Endodermal cell (in vitro differentiated cells): ENCODE data around the gene CCR1. TPM values are rescaled to one million over a fixed set of nuclear protein-coding genes. Genes with fewer than 3 reads are reported as not detected.

Experiments used
- DNase-seq: peaks from one replicate; pipeline ENCODE4 v3.0.0-alpha.2; 2017
- H3K27ac ChIP-seq: 2 replicates; pipeline ENCODE4 v1.5.1; 2013; ENCODE audit warnings: mild to moderate bottlenecking, low read depth, low read length, moderate library complexity
- H3K27me3 ChIP-seq: 2 replicates; pipeline ENCODE4 v1.6.1; 2013; ENCODE audit warnings: mild to moderate bottlenecking, low read length, moderate library complexity; ENCODE audit not compliant: insufficient read depth, control insufficient read depth, poor library complexity, severe bottlenecking
- H3K36me3 ChIP-seq: 2 replicates; pipeline ENCODE4 v1.7.0; 2013; ENCODE audit warnings: mild to moderate bottlenecking, low read length, moderate library complexity; ENCODE audit not compliant: control insufficient read depth, insufficient read depth
- H3K4me1 ChIP-seq: one replicate; pipeline ENCODE4 v1.7.0; 2013; ENCODE audit warnings: low read length; ENCODE audit not compliant: control insufficient read depth, insufficient read depth
- H3K4me3 ChIP-seq: 2 replicates; pipeline ENCODE4 v1.5.1; 2013; ENCODE audit warnings: mild to moderate bottlenecking, low read length, moderate library complexity
- H3K9ac ChIP-seq: 2 replicates; pipeline ENCODE4 v1.6.1; 2013; ENCODE audit warnings: mild to moderate bottlenecking, low read length, moderate library complexity; ENCODE audit not compliant: poor library complexity, severe bottlenecking; ENCODE audit errors: extremely low read depth
- H3K9me3 ChIP-seq: 2 replicates; pipeline ENCODE4 v1.6.1; 2013; ENCODE audit warnings: mild to moderate bottlenecking, low read length, moderate library complexity; ENCODE audit not compliant: control insufficient read depth
- H3K27ac Mint-ChIP-seq: 2 replicates; pipeline ENCODE4 v1.8.0; 2020; ENCODE audit warnings: mixed read lengths
- H3K27me3 Mint-ChIP-seq: 2 replicates; pipeline ENCODE4 v1.8.0; 2021; ENCODE audit warnings: mild to moderate bottlenecking, mixed read lengths; ENCODE audit not compliant: insufficient read depth
- H3K36me3 Mint-ChIP-seq: 2 replicates; pipeline ENCODE4 v1.8.0; 2020; ENCODE audit warnings: low read depth, mixed read lengths
- H3K4me1 Mint-ChIP-seq: 2 replicates; pipeline ENCODE4 v1.8.0; 2020; ENCODE audit warnings: mixed read lengths
- H3K4me3 Mint-ChIP-seq: 2 replicates; pipeline ENCODE4 v1.8.0; 2020; ENCODE audit warnings: mild to moderate bottlenecking, moderate library complexity, mixed read lengths
- H3K9me3 Mint-ChIP-seq: 2 replicates; pipeline ENCODE4 v1.8.0; 2020; ENCODE audit warnings: mild to moderate bottlenecking, mixed read lengths
- CTCF ChIP-seq: fragments of 200-600 bp; sonication (generic); conservative IDR thresholded peaks from 2 replicates; pipeline ENCODE4 v1.5.0; 2021; ENCODE audit warnings: antibody characterized with exemption, mild to moderate bottlenecking
- WGBS, 2 experiments: methylation state at CpG; one replicate each; pipeline versions ENCODE4 v1.1.5 to v1.1.7; 2013; ENCODE audit warnings: missing lambda C conversion rate in 2 of 2, mixed read lengths in 1 of 2; ENCODE audit not compliant: insufficient coverage in 1 of 2, insufficient read length in 1 of 2; 5-methylcytosine and 5-hydroxymethylcytosine counted together
- total RNA-seq, 2 donors: library from RNA; stranded (reverse); fragmentation: NEBNext Ultra II Directional in 1 of 2; extraction: Animal tissue kit (Norgen Biotek cat#: 25700) in 1 of 2; gene quantifications; 2 replicates in 1 of 2; 3 replicates in 1 of 2; pipeline ENCODE4 v1.2.1, GENCODE V29; 2021

CCR1 gene
- total RNA-seq, 2 donors from 2014 or later: 0.11 TPM; not detected in 1

- DNase-seq: no peak
- WGBS, 2 experiments: 94 to 100% methylated on average over 3 to 5 of the region's 5 CpGs
- Mint-ChIP-seq H3K4me3 (no peak overlapping the region), H3K36me3 (no peaks in the 10 kb centered on the region), H3K4me1 (no peaks in the 10 kb centered on the region), H3K9me3 (no peaks in the 10 kb centered on the region), H3K27me3 (no peaks in the 10 kb centered on the region), H3K27ac (no peak overlapping the region)
- Histone ChIP-seq H3K4me3 (no peak overlapping the region), H3K36me3 (no peaks in the 10 kb centered on the region), H3K27ac (no peak overlapping the region), H3K27me3 (no peaks in the 10 kb centered on the region), H3K9me3 (no peaks in the 10 kb centered on the region), H3K9ac (no peak overlapping the region), H3K4me1 (no peaks in the 10 kb centered on the region)
- no peak for TF ChIP-seq CTCF
These were observed 20.4 kb upstream of the CCR1 start for GRCh38 chr3:46228260-46229242.

DNA sequence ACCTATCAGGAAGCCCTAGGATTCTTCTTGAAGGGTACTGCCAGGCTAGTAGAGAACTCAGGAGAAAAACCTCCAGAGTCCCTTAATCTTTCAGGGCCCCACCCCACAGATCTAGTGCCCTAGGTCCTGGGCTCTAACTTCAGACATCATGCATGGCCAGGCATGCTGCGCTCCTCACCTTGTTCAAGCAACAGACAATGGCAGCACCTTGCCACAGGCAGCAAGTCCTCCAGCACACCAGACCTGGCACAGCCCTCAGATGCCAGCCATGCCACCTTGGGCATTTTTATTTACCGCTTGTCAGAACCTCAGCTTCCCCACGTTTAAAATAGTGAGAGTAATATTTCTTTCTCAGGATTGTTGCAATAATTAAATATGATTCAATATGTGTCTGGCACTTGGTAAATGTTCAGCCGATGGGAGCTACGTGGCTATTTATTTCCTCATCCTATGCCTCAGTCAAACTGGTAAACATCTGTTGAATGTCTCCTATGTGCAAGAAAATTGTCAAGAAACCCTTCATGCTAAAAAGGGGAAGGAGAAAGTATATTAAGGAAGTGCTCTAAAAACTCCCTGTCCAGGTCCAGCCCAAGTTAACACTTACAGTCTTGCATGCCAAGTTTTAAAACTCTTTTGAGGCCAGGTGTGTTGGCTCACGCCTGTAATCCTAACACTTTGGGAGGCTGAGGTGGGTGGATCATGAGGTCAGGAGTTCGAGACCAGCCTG, 14.5 kb upstream of the CCR1 start:
- no peaks in the 10 kb centered on the region for H3K4me1 ChIP-seq
- no peak overlapping the region for H3K9ac ChIP-seq
- WGBS, 2 experiments: 90 to 92% methylated on average over 2 to 7 of the region's 7 CpGs
- no peak overlapping the region for H3K4me3 ChIP-seq
- Mint-ChIP-seq H3K27ac (no peak overlapping the region), H3K36me3 (no peaks in the 10 kb centered on the region), H3K9me3 (peaks cover 13% of the 10 kb centered on the region), H3K4me3 (no peak overlapping the region), H3K4me1 (no peaks in the 10 kb centered on the region), H3K27me3 (peaks cover 2% of the 10 kb centered on the region)
- no peak for DNase-seq
- H3K9me3 ChIP-seq: no peaks in the 10 kb centered on the region
- no peak overlapping the region for H3K27ac ChIP-seq
- H3K27me3 ChIP-seq: no peaks in the 10 kb centered on the region
- no peaks in the 10 kb centered on the region for H3K36me3 ChIP-seq
- no peak for TF ChIP-seq CTCF

DNA sequence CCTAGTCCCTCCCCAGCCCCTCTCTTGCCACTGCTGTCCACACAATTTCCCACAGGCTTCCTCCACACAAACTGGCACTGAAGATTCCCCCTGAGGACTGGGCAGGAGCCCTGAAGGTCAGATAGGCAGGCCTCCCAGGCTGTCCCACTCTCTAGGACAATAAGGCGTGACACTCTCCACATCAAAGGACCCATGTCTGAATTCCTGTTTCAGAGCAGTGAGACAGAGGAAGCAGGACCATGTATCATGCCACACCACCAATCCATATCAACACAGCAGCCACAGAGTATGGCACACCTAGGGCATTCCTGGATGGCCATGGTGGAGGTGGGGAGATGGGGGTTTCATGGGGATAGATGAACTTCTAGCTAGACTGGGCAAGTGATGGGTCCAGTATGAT, 13.8 kb upstream of the CCR1 start:
- Histone ChIP-seq H3K36me3 (no peaks in the 10 kb centered on the region), H3K27me3 (no peaks in the 10 kb centered on the region), H3K4me3 (no peak overlapping the region), H3K9ac (no peak overlapping the region), H3K27ac (no peak overlapping the region), H3K9me3 (no peaks in the 10 kb centered on the region), H3K4me1 (no peaks in the 10 kb centered on the region)
- DNase-seq: no peak
- Mint-ChIP-seq H3K4me3 (no peak overlapping the region), H3K27me3 (peaks cover 2% of the 10 kb centered on the region), H3K4me1 (no peaks in the 10 kb centered on the region), H3K9me3 (peaks cover 16% of the 10 kb centered on the region), H3K27ac (no peak overlapping the region), H3K36me3 (no peaks in the 10 kb centered on the region)
- 90 to 100% methylated on average over 1 of the region's 1 CpG for WGBS, 2 experiments
- no peak for TF ChIP-seq CTCF
